Right lobe of liver (tissue), 6 donors: Measurements from ENCODE around the gene C16orf86. TPM values are rescaled to one million over a fixed set of nuclear protein-coding genes. Genes with fewer than 3 reads are reported as not detected.
A peak's percentile ranks its signal among the peaks of the same experiment; 100 is the strongest.

ENCODE experiments used
- ATAC-seq, 4 donors: fragments of 200-7000 bp; cut with Tn5 transposase; one replicate each; pipeline ENCODE4 v1.9.1; 2020; ENCODE audit warnings: mild to moderate bottlenecking in 4 of 4, moderate library complexity in 4 of 4
- DNase-seq, 3 donors: peaks; one replicate each; pipeline ENCODE4 v3.0.0-alpha.2; 2020
- H3K27ac ChIP-seq, 3 donors: fragments of 200-600 bp; one replicate each; pipeline ENCODE4 v1.8.0; 2022
- H3K27me3 ChIP-seq, 2 donors: fragments of 200-600 bp; one replicate each; pipeline ENCODE4 v1.8.0; 2022
- H3K36me3 ChIP-seq, 4 donors: fragments of 200-600 bp; sonication (generic) in 1 of 4; one replicate each; pipeline versions ENCODE4 v1.5.1 to v1.8.0; 2017 to 2022; ENCODE audit warnings: control low read depth in 1 of 4
- H3K4me1 ChIP-seq, 4 donors: fragments of 200-600 bp; sonication (generic) in 1 of 4; one replicate each; pipeline versions ENCODE4 v1.5.1 to v1.8.0; 2017 to 2022; ENCODE audit warnings: control low read depth in 1 of 4
- H3K4me3 ChIP-seq, 3 donors: fragments of 200-600 bp; one replicate each; pipeline ENCODE4 v1.8.0; 2022
- H3K9me3 ChIP-seq, 4 donors: fragments of 200-600 bp; sonication (generic) in 1 of 4; one replicate each; pipeline versions ENCODE4 v1.5.1 to v1.8.0; 2017 to 2022; ENCODE audit warnings: control low read depth in 1 of 4
- CTCF ChIP-seq, 4 donors: fragments of 200-600 bp in 3 of 4; fragments of 450-650 bp in 1 of 4; IDR thresholded peaks; one replicate each; pipeline versions ENCODE4 v1.5.1 to v1.8.0; 2016 to 2022; ENCODE audit warnings: antibody characterized with exemption in 4 of 4, mild to moderate bottlenecking in 2 of 4
- POLR2A ChIP-seq: fragments of 450-650 bp; IDR thresholded peaks from one replicate; pipeline ENCODE4 v1.6.1; 2017; ENCODE audit warnings: antibody characterized with exemption, mild to moderate bottlenecking
- WGBS: methylation state at CpG from one replicate; pipeline ENCODE4 v1.1.6; 2018; ENCODE audit warnings: low coverage, low lambda C conversion rate; ENCODE audit not compliant: insufficient coverage; ENCODE audit errors: missing lambda C conversion rate; 5-methylcytosine and 5-hydroxymethylcytosine counted together
- intact Hi-C, 2 donors: fragments of 100-400 bp; cut with DNase I; formaldehyde crosslinking; loops; one replicate each; pipeline versions ENCODE4 v1.11.2 to v1.14.1; 2022
- total RNA-seq, 6 experiments: library from RNA; depleted of rRNA in 2 of 6; stranded (reverse); fragments of >200 nt in 2 of 6; fragmentation: NEBNext Ultra II Directional in 3 of 6; extraction: Animal tissue kit (Norgen Biotek cat#: 25700) in 3 of 6; gene quantifications; one replicate each; pipeline versions ENCODE4 v1.1.0 to v1.2.4, GENCODE V29; 2016 to 2023
- donor health status: DM: no; HTN: yes; CAD: no.
- donor health status: DM: no; HTN: no; CAD: no.
- donor health status: DM: no; HTN: no; CAD: no.
- donor health status: DM: no; HTN: yes; CAD: no.
- donor health status: DM: no; HTN: yes; CAD: no.

Gene C16orf86
- total RNA-seq, 6 experiments from 2014 or later: 1.4 to 4.3 (median 2.5) TPM

GRCh38 chr16:67697422-67698185, 31.0 kb downstream of the C16orf86 start:
- DNase-seq (peak in 1 of 3 donors; percentile 38), ATAC-seq (peak; percentile 22 to 69 (median 39))
- Histone ChIP-seq H3K9me3 (peaks cover 0 to 3% (median 0%) of the 10 kb centered on the region in 4 donors), H3K36me3 (peaks cover 0 to 5% (median 0%) of the 10 kb centered on the region in 4 donors), H3K27ac (no peak overlapping the region), H3K27me3 (no peaks in the 10 kb centered on the region), H3K4me3 (no peak overlapping the region), H3K4me1 (peaks cover 0 to 31% (median 3%) of the 10 kb centered on the region in 4 donors)
- TF ChIP-seq CTCF (IDR thresholded peaks at IDR 0.05) (no peak), POLR2A (no peak)
- 42% methylated on average over 1 of the region's 4 CpGs for WGBS
- intact Hi-C loops: no loop called here

GRCh38 chr16:67699265-67699664, 32.7 kb downstream of the C16orf86 start:
- Histone ChIP-seq H3K4me1 (peaks cover 0 to 24% (median 4%) of the 10 kb centered on the region in 4 donors), H3K9me3 (peaks cover 0 to 3% (median 0%) of the 10 kb centered on the region in 4 donors), H3K27me3 (no peaks in the 10 kb centered on the region), H3K36me3 (peaks cover 0 to 5% (median 0%) of the 10 kb centered on the region in 4 donors), H3K27ac (no peak overlapping the region), H3K4me3 (no peak overlapping the region)
- TF ChIP-seq CTCF (IDR thresholded peaks at IDR 0.05): no peak
- no peak for TF ChIP-seq POLR2A
- ATAC-seq (peak in 1 of 4 donors; percentile 36), DNase-seq (peak in 1 of 3 donors; percentile 26)
- intact Hi-C loops: no loop called here
- WGBS: 81% methylated on average over 7 of the region's 7 CpGs

GRCh38 chr16:67701420-67701819, 34.8 kb downstream of the C16orf86 start:
- TF ChIP-seq CTCF (IDR thresholded peaks at IDR 0.05) (no peak), POLR2A (no peak)
- ATAC-seq (no peak), DNase-seq (no peak)
- peaks cover 0 to 5% (median 0%) of the 10 kb centered on the region in 4 donors for H3K36me3 ChIP-seq
- peaks cover 0 to 14% (median 5%) of the 10 kb centered on the region in 4 donors for H3K4me1 ChIP-seq
- H3K4me3 ChIP-seq: no peak overlapping the region
- 100% methylated on average over 1 of the region's 1 CpG for WGBS
- peaks cover 0 to 3% (median 0%) of the 10 kb centered on the region in 4 donors for H3K9me3 ChIP-seq
- H3K27ac ChIP-seq: no peak overlapping the region
- no peaks in the 10 kb centered on the region for H3K27me3 ChIP-seq
- intact Hi-C loops: no loop called here

- no peak overlapping the region for H3K4me3 ChIP-seq
- ATAC-seq: no peak
- intact Hi-C loops: no loop called here
- TF ChIP-seq CTCF (IDR thresholded peaks at IDR 0.05): no peak
- no peak for TF ChIP-seq POLR2A
- 92% methylated on average over 1 of the region's 4 CpGs for WGBS
- H3K9me3 ChIP-seq: peaks cover 0 to 3% (median 0%) of the 10 kb centered on the region in 4 donors
- peak in 1 of 3 donors; percentile 1 for DNase-seq
- no peak overlapping the region for H3K27ac ChIP-seq
- no peaks in the 10 kb centered on the region for H3K27me3 ChIP-seq
- H3K4me1 ChIP-seq: peaks cover 0 to 14% (median 5%) of the 10 kb centered on the region in 4 donors
- peaks cover 0 to 5% (median 0%) of the 10 kb centered on the region in 4 donors for H3K36me3 ChIP-seq
Measured at GRCh38 chr16:67702130-67702529, 35.5 kb downstream of the C16orf86 start.
